HepG2 (cell line): ENCODE measurements around the gene SLC16A5. TPM values are rescaled to one million over a fixed set of nuclear protein-coding genes. Genes with fewer than 3 reads are reported as not detected.
A peak's percentile ranks its signal among the peaks of the same experiment; 100 is the strongest.

Experiments used
- ARID2 ChIP-seq: sonication (generic); formaldehyde crosslinking; IDR thresholded peaks from 2 replicates; pipeline ENCODE4 v1.8.1; 2022; ENCODE audit warnings: mild to moderate bottlenecking, missing genetic modification reagents, borderline replicate concordance
- HNRNPH1 ChIP-seq: fragments of 200-400 bp; formaldehyde crosslinking; optimal IDR thresholded peaks from 2 replicates; pipeline ENCODE3; 2017; ENCODE audit warnings: mild to moderate bottlenecking, low read depth, low read length
- MEIS1 ChIP-seq: sonication (generic); formaldehyde crosslinking; IDR thresholded peaks from 2 replicates; pipeline ENCODE4 v1.9.0; 2021; ENCODE audit warnings: mild to moderate bottlenecking, missing genetic modification reagents, moderate library complexity, borderline replicate concordance
- MIXL1 ChIP-seq: IDR thresholded peaks from 2 replicates; pipeline ENCODE4 v1.6.1; 2016
- PAF1 ChIP-seq: IDR thresholded peaks from 2 replicates; pipeline ENCODE4 v1.6.1; 2016; ENCODE audit warnings: missing genetic modification reagents, missing compliant biosample characterization
- PITX1 ChIP-seq: sonication (generic); formaldehyde crosslinking; IDR thresholded peaks from 2 replicates; pipeline ENCODE4 v1.5.1; 2020; ENCODE audit warnings: mild to moderate bottlenecking, missing genetic modification reagents
- PRMT3 ChIP-seq: sonication (generic); formaldehyde crosslinking; IDR thresholded peaks from 2 replicates; pipeline ENCODE4 v1.8.1; 2022; ENCODE audit warnings: low read depth, mild to moderate bottlenecking, moderate library complexity, missing genetic modification reagents, borderline replicate concordance
- SIN3A ChIP-seq: IDR thresholded peaks from 2 replicates; pipeline ENCODE4 v1.6.1; 2011; ENCODE audit warnings: low read depth, mild to moderate bottlenecking, control low read depth, low read length, borderline replicate concordance
- SIX1 ChIP-seq: sonication (generic); formaldehyde crosslinking; IDR thresholded peaks from 2 replicates; pipeline ENCODE4 v1.4.0; 2020; ENCODE audit warnings: missing genetic modification reagents, borderline replicate concordance
- TRIM24 ChIP-seq: sonication (generic); formaldehyde crosslinking; IDR thresholded peaks from 2 replicates; pipeline ENCODE4 v1.8.0; 2022; ENCODE audit warnings: mild to moderate bottlenecking, missing genetic modification reagents
- ZMYM4 ChIP-seq: sonication (generic); formaldehyde crosslinking; IDR thresholded peaks from 2 replicates; pipeline ENCODE4 v1.8.1; 2023; ENCODE audit warnings: mild to moderate bottlenecking, missing genetic modification reagents
- ZNF20 ChIP-seq: sonication (generic); formaldehyde crosslinking; IDR thresholded peaks from 2 replicates; pipeline ENCODE4 v1.4.0; 2020; ENCODE audit warnings: mild to moderate bottlenecking, moderate library complexity, missing genetic modification reagents
- ZNF430 ChIP-seq: sonication (generic); formaldehyde crosslinking; IDR thresholded peaks from 2 replicates; pipeline ENCODE4 v1.9.0; 2021; ENCODE audit warnings: mild to moderate bottlenecking, missing genetic modification reagents
- ZNF484 ChIP-seq: sonication (generic); formaldehyde crosslinking; IDR thresholded peaks from 2 replicates; pipeline ENCODE4 v1.5.1; 2020; ENCODE audit warnings: mild to moderate bottlenecking, low read depth, missing genetic modification reagents, borderline replicate concordance
- polyA plus RNA-seq, 8 experiments: library from polyadenylated mRNA; depleted of rRNA in 3 of 8; stranded (reverse) in 7 of 8; unstranded in 1 of 8; fragments of >200 nt; fragmentation: Illumina TruSeq in 4 of 8; extraction: Trizol in 4 of 8; gene quantifications; 2 replicates each; pipeline versions ENCODE4 v1.2.1 to v1.2.3, GENCODE V29; 2011 to 2016; ENCODE audit warnings: low read depth in 4 of 8, missing spikeins in 1 of 8, mixed read lengths in 1 of 8; ENCODE audit not compliant: insufficient read depth in 1 of 8
- total RNA-seq, 5 experiments: library from RNA; depleted of rRNA; stranded (reverse); fragments of >200 nt; fragmentation: Illumina TruSeq; extraction: Trizol; gene quantifications; 2 replicates each; pipeline ENCODE4 v1.2.3, GENCODE V29; 2016; ENCODE audit warnings: low read depth in 1 of 5
- TF ChIP-seq, protein P1 (sequence below): sonication (generic); formaldehyde crosslinking; conservative IDR thresholded peaks from 2 replicates; pipeline ENCODE4 v1.5.0; 2020; ENCODE audit warnings: missing genetic modification reagents
- TF ChIP-seq, protein P2 (sequence below): IDR thresholded peaks from 2 replicates; pipeline ENCODE4 v1.6.1; 2012; ENCODE audit warnings: inconsistent platforms
- TF ChIP-seq, protein P3 (sequence below): sonication (generic); formaldehyde crosslinking; IDR thresholded peaks from 2 replicates; pipeline ENCODE4 v1.5.1; 2020; ENCODE audit warnings: missing genetic modification reagents, mild to moderate bottlenecking, borderline replicate concordance
- TF ChIP-seq, protein P4 (sequence below): sonication (generic); formaldehyde crosslinking; IDR thresholded peaks from 2 replicates; pipeline ENCODE4 v1.8.1; 2023; ENCODE audit warnings: missing genetic modification reagents, mild to moderate bottlenecking, borderline replicate concordance
- TF ChIP-seq, protein P5 (sequence below): sonication (generic); formaldehyde crosslinking; IDR thresholded peaks from 2 replicates; pipeline ENCODE4 v1.8.0; 2022; ENCODE audit warnings: mild to moderate bottlenecking, missing genetic modification reagents, moderate library complexity
- TF ChIP-seq, protein P6 (sequence below): IDR thresholded peaks from 2 replicates; pipeline ENCODE4 v1.6.1; 2018; ENCODE audit warnings: missing genetic modification reagents, mild to moderate bottlenecking, missing compliant biosample characterization
- TF ChIP-seq, protein P7 (sequence below): sonication (generic); formaldehyde crosslinking; conservative IDR thresholded peaks from 2 replicates; pipeline ENCODE4 v1.8.0; 2022; ENCODE audit warnings: missing genetic modification reagents

The SLC16A5 gene
- total and polyA plus RNA-seq, 2 of the 13 experiments (the other 11 are each of a cell fraction or from before 2014, with no cell fraction given) = 0.69 to 5.6 TPM

DNA sequence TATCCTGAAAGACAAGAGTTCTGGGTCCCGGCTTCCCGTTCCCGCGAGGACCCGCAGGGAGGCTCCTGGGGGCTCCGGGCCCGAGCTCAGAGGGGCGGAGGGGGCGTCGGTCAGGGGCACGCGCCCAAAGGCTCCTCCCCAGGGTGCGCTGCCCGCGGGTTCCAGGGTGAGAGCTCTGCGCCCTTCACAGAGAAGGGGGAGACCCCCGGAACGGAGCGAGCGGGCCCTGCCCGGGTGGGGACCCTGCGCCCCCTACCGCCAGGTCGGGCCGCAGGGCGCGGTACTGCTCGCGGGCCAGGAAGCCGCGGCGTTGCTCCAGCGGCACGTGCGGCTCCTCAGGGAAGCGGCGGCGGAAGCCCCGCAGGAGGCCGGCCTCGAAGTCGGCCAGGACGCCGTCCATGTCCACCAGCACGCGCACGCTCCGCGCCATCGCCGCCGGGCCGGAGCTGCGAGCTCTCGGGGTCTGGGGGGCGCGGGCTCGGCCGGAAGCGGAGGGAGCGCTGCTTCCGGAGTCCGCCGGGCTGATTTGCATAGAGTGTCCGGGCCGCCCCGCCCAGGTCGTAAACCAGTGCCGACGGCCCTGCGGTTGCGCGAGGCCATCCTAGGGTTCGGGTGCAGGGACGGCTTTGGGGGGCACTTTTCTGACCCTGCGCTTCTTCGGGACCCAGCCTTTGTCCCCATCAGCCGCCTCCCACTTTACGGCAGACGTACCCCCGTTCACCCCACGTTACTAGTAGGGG lies 43.7 kb downstream of the SLC16A5 start, which contains the start of gene NT5C (continued):
- TF ChIP-seq, protein P1, sequence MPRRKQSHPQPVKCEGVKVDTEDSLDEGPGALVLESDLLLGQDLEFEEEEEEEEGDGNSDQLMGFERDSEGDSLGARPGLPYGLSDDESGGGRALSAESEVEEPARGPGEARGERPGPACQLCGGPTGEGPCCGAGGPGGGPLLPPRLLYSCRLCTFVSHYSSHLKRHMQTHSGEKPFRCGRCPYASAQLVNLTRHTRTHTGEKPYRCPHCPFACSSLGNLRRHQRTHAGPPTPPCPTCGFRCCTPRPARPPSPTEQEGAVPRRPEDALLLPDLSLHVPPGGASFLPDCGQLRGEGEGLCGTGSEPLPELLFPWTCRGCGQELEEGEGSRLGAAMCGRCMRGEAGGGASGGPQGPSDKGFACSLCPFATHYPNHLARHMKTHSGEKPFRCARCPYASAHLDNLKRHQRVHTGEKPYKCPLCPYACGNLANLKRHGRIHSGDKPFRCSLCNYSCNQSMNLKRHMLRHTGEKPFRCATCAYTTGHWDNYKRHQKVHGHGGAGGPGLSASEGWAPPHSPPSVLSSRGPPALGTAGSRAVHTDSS (CRISPR knock-in tag) = no peak
- TF ChIP-seq MEIS1 (CRISPR knock-in tag) (no peak; the same call in 1 of the 2 replicates), ZNF484 (no peak), SIX1 (CRISPR knock-in tag) (no peak; the same call in 1 of the 2 replicates), TRIM24 (no peak), SIN3A (0 out of 2 replicates have a peak, but pooled peaks have one; percentile 81), MIXL1 (CRISPR knock-in tag) (peak; percentile 54), ARID2 (CRISPR knock-in tag) (peak; percentile 54), ZMYM4 (CRISPR knock-in tag) (peak; percentile 66), ZNF430 (CRISPR knock-in tag) (peak; percentile 73), ZNF20 (CRISPR knock-in tag) (no peak), PITX1 (CRISPR knock-in tag) (no peak), PAF1 (CRISPR knock-in tag) (peak; percentile 80; the same call in 1 of the 2 replicates), HNRNPH1 (no peak), PRMT3 (CRISPR knock-in tag) (no peak)
- TF ChIP-seq, protein P2, sequence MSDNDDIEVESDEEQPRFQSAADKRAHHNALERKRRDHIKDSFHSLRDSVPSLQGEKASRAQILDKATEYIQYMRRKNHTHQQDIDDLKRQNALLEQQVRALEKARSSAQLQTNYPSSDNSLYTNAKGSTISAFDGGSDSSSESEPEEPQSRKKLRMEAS = peak; percentile 96
- TF ChIP-seq, protein P3, sequence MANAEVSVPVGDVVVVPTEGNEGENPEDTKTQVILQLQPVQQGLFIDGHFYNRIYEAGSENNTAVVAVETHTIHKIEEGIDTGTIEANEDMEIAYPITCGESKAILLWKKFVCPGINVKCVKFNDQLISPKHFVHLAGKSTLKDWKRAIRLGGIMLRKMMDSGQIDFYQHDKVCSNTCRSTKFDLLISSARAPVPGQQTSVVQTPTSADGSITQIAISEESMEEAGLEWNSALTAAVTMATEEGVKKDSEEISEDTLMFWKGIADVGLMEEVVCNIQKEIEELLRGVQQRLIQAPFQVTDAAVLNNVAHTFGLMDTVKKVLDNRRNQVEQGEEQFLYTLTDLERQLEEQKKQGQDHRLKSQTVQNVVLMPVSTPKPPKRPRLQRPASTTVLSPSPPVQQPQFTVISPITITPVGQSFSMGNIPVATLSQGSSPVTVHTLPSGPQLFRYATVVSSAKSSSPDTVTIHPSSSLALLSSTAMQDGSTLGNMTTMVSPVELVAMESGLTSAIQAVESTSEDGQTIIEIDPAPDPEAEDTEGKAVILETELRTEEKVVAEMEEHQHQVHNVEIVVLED (CRISPR knock-in tag) = peak; percentile 77
- TF ChIP-seq, protein P4, sequence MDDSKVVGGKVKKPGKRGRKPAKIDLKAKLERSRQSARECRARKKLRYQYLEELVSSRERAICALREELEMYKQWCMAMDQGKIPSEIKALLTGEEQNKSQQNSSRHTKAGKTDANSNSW (CRISPR knock-in tag) = 0 out of 2 replicates have a peak, but pooled peaks have one; percentile 57
- TF ChIP-seq, protein P5, sequence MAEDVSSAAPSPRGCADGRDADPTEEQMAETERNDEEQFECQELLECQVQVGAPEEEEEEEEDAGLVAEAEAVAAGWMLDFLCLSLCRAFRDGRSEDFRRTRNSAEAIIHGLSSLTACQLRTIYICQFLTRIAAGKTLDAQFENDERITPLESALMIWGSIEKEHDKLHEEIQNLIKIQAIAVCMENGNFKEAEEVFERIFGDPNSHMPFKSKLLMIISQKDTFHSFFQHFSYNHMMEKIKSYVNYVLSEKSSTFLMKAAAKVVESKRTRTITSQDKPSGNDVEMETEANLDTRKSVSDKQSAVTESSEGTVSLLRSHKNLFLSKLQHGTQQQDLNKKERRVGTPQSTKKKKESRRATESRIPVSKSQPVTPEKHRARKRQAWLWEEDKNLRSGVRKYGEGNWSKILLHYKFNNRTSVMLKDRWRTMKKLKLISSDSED (CRISPR knock-in tag) = no peak
- TF ChIP-seq, protein P6, sequence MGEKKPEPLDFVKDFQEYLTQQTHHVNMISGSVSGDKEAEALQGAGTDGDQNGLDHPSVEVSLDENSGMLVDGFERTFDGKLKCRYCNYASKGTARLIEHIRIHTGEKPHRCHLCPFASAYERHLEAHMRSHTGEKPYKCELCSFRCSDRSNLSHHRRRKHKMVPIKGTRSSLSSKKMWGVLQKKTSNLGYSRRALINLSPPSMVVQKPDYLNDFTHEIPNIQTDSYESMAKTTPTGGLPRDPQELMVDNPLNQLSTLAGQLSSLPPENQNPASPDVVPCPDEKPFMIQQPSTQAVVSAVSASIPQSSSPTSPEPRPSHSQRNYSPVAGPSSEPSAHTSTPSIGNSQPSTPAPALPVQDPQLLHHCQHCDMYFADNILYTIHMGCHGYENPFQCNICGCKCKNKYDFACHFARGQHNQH (CRISPR knock-in tag) = peak; percentile 61; the same call in 1 of the 2 replicates
- TF ChIP-seq, protein P7, sequence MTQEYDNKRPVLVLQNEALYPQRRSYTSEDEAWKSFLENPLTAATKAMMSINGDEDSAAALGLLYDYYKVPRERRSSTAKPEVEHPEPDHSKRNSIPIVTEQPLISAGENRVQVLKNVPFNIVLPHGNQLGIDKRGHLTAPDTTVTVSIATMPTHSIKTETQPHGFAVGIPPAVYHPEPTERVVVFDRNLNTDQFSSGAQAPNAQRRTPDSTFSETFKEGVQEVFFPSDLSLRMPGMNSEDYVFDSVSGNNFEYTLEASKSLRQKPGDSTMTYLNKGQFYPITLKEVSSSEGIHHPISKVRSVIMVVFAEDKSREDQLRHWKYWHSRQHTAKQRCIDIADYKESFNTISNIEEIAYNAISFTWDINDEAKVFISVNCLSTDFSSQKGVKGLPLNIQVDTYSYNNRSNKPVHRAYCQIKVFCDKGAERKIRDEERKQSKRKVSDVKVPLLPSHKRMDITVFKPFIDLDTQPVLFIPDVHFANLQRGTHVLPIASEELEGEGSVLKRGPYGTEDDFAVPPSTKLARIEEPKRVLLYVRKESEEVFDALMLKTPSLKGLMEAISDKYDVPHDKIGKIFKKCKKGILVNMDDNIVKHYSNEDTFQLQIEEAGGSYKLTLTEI = no peak
